SH-SY5Y (cell line): ENCODE measurements around the gene MGME1.

ENCODE experiments used
- GATA2 ChIP-seq: IDR thresholded peaks from 2 replicates; pipeline ENCODE4 v1.6.1; 2011; ENCODE audit warnings: mild to moderate bottlenecking, low read depth, low read length
- GATA3 ChIP-seq: IDR thresholded peaks from 2 replicates; pipeline ENCODE4 v1.6.1; 2011; ENCODE audit warnings: low read depth, mild to moderate bottlenecking, low read length, moderate library complexity

The MGME1 gene

DNA sequence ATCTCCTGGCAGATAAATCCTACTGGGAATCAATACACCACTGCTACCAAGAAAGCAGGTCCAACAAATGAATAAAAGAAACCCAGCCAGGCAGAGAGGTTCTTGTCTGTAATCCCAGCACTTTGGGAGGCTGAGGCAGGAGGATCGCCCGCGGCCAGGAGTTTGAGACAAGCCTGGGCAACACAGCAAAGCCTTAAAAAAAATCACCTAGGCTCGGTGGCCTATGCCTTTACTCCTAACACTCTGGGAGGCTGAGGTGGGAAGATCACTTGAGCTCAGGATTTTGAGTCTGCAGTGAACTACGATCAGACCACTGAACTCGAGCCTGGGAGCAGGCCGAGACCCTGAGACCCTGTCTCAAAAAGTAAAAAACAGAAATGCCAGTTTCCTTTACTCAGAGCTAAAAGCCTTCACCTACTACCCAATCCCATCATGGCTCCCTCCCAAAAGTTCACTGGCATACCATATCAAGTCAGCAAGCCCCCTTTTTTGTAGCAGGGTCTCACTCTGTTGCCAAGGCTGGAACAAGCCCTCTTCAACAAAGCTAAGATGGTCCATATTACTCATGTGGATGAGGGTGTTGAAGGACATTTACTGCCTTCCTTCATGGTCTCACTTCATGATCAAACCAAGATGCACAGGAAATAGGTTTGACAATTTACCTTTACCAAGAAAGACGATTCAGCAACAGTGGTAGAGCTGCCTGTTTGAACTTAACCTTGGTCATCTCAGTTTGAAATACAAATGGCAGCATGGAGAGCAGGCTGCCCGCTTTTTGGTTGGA, 5.5 kb upstream of the MGME1 start:
- TF ChIP-seq GATA2 (no peak), GATA3 (no peak)

DNA sequence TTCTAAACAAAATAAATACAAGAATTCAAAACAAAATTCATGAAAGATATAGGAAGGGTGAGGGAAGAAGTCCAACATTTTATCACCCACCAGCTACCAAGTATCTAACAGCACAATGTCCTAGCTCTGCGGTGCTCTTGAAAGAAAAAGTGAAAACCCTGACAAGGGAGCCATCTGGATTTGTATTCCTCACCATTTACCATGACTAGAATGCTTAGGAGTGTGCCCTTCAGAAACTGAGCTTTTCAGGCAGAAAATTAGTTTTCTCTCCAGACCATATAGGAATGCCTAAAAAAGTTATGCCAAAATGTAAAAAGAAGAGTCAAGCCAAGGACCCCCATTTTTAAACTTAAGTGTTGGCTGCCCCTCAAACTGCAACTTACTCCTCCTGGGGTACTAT, 4.7 kb upstream of the MGME1 start:
- TF ChIP-seq GATA3 = no peak
- TF ChIP-seq GATA2 = no peak

DNA sequence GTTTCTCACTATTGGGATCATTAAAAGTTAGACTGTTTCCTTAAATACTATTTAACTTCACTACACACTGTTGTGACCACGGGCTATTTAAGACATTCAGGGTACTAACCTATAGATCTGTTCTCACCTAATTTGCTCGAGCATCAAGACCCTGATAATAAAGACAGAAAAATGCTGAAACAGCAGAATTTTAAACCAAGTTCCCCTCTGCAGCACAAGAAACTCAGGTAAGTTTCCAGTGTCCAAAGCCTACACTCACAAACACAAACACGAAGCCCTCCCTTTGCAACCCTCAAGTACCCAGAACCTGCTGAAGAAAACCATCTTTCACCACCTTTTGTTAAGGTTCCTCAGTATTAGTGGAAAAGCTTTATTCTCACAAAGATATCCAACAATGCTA, 4.2 kb upstream of the MGME1 start:
- no peak for TF ChIP-seq GATA3
- no peak for TF ChIP-seq GATA2

DNA sequence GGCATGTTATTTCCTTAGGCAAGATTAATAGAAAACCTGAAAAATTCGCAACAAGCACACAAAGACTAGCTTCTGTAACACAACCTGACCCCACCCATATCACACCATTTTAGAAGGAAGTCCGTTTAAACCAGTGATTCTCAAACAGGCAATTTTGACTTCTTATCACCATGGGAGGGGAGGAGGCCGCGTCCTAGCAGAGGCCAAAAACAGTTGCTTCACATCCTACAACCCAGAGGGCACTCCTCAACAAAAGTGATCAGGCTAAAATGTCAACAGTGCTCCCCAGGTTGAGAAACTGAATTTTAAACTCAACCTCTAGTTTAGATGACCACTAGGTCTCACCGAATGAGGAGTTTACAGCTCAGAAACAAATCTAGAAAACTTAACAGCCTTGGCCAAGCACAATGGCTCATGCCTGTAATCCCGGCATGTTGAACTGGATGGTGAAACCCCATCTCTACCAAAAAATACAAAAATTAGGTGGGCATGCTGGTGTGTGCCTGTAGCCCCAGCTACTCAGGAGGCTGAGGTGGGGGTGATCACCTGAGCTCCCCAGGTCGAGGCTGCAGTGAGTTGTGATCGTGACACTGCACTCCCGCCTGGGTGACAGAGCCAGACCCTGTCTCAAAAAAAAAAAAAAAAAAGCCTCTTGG, 3.6 kb upstream of the MGME1 start:
- TF ChIP-seq GATA2 = no peak
- TF ChIP-seq GATA3 = no peak

DNA sequence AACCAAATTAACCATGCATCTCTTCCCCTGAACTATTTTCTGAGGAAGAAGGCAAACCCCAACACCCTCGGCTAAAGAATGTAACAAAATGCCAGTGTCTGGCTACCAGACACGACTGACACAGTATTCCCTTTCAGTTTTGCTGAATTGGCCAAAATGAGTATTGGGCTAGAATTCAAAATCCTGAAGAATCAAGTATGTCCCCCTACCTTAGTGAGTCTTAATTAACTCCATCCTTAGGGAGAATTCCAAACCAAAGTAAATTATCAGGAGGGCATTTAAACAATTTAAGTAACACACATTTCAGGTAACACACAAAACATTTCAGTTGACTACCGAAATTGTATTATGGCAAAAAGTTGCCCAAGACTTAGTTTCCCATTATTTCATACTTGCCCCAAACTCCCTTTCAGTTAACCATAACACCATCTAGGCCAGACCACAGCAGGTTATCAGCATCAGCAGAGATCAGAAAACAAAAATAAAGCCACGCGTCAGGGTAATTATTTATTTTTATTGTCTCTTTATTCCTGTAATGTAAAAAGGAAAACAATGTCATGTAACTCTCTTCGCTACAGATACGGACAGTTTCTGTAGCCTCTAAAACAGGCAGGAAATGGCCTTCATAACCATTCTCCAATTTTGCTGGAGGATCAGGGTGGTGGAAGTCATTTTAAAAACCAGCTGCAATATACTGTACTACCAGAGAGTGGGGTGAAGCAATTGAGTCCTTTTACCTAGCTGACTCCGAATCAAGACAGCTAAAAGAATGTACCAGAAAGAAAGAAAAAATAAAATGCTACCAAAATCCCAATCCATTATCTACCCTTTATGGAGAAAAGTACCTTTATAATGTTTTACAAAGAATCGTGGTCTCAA, 2.1 kb upstream of the MGME1 start:
- TF ChIP-seq GATA3 (no peak), GATA2 (no peak)

DNA sequence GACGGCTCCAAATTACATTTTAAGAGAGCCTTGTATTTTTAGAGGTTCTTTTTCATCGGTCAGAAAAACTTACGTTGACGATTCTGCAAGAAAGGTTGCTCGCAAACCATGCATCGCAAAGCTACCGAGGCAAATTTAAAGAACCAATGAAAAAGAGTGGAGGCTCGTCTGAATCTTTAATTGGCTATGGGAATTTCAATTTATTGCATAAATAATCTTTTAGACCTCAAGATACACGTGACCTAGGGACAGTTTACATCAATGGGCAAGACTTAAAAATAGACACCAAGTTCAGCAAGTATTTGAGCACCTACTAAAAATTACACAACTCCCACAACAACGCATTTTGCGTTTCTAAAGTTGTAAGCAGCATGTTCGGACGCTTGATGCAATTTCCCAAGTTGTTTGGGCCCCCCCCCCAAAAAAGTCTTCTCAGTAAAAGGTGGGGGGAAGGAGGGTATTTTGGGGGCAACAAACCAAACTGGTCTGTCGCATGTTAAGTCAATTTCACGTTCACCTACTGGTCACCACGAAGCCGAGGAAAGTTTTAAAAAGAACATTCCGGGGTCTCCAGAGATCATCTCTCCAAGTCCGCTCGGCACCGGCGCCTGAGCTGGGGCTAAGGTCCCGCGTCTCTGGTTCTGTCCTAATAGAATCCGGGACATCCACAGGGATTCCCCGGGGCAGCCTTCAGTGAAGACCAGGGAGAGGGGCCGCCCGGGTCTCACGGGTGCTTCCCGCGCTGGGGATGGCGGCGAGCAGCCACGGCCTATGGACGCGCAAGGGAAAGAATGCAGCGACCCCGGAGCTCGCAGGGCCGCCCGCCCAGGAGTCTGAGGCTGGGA, 1.1 kb upstream of the MGME1 start:
- no peak for TF ChIP-seq GATA2
- no peak for TF ChIP-seq GATA3

DNA sequence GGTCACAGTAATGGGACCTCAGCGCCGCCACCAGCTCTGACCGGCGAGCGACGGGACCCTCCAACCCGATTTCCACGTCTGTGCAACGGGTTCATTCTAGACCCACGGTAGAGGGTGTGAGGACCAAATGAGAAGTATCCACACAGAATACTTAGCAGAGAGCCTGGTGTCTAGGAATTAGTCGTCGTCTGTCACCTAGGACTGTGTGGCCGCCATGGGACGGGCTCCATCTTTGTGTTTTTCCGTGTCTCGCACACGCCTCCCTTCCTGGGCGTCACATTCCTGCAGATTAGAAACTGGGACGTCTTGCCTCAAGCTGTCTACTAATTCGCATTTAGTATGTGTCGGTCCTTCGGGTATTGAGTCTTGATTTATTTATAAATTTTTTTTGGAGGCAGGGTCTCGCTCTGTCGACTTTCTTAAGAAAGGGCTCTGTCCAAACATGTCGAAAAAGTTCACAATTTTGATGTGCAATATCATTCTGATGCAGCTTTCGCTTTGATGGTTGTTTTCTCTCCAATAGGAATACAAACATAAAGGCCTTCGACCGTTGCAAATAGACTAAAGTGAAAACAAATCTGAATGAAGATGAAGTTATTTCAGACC, 563 bp downstream of the MGME1 start:
- TF ChIP-seq GATA2 (no peak), GATA3 (no peak)

DNA sequence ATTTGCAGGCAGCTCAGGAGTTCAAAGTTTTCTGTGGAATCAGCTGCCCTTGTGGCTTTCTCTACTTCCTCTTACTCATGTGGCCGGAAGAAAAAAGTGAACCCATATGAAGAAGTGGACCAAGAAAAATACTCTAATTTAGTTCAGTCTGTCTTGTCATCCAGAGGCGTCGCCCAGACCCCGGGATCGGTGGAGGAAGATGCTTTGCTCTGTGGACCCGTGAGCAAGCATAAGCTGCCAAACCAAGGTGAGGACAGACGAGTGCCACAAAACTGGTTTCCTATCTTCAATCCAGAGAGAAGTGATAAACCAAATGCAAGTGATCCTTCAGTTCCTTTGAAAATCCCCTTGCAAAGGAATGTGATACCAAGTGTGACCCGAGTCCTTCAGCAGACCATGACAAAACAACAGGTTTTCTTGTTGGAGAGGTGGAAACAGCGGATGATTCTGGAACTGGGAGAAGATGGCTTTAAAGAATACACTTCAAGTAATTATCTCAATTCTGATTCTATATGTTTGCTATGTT, 1.1 kb downstream of the MGME1 start:
- TF ChIP-seq GATA2 (no peak), GATA3 (no peak)

DNA sequence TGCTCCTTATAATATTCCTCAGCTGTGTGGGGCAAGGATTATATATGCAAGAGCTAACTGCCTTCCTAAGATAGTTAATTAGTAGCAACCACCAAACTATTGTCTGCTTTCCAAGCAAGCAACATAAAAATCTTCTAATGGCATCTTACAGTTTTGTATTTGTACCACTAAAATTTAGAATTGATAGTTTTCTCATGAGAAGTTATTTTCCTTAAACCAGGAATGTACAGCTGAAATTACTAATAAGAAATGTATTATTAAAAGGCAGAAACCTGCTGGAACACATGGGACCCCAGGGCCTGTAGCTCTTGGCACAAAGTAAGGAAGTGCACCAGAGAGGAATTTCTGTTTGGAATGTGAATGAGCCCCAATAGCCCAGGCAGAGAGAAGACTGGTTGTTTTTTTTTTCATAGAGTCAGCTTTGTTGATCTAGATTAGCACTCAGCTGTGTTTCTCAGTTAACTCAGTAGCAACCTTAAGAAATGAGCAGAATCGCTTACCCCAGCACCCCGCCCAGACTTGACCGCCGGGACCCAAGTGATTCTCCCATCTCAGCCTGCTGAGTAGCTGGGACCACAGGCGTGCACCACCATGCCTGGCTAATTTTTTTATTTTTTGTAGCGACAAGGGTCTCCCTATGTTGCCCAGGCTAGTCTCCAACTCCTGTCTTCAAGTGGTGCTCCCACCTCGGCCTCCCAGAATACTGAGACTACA, 2.6 kb downstream of the MGME1 start:
- no peak for TF ChIP-seq GATA3
- no peak for TF ChIP-seq GATA2

DNA sequence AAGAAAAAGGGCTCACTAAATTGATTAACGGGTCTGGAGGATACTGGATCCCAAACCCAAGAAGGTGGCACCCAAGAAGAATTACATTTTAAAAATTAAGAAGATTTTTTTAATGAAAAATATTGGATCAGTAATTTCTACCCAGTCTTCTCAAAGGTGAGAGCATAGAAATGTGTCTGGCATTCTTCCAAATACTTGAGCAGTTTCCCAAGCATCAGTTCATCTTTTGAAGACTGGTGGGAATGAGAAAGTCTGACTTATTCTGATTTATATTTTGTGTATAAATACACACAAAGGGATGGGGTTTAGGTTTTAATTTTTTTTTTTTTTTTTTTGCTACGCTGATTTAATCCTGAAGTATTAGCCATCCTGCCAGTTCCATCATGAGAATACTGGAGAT, 3.3 kb downstream of the MGME1 start:
- TF ChIP-seq GATA2 = no peak
- no peak for TF ChIP-seq GATA3

DNA sequence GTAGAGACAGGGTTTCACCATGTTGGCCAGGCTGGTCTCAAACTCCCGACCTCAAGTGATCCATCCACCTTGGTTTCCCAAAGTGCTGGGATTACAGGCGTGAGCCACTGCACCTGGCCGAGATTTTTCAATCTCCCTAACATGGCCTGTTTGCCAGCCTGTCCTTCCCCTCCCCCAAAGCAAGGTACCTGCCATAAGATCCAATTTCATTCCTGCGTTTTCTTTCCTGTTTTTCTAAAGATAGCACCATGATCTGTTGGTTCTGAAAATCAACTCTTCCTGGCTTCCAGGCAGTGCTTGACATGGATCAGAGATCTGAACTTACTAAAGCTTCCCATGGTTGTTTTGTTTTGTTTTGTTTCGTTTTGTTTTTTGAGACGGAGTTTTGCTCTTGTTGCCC, 7.5 kb downstream of the MGME1 start:
- no peak for TF ChIP-seq GATA2
- TF ChIP-seq GATA3 = no peak

DNA sequence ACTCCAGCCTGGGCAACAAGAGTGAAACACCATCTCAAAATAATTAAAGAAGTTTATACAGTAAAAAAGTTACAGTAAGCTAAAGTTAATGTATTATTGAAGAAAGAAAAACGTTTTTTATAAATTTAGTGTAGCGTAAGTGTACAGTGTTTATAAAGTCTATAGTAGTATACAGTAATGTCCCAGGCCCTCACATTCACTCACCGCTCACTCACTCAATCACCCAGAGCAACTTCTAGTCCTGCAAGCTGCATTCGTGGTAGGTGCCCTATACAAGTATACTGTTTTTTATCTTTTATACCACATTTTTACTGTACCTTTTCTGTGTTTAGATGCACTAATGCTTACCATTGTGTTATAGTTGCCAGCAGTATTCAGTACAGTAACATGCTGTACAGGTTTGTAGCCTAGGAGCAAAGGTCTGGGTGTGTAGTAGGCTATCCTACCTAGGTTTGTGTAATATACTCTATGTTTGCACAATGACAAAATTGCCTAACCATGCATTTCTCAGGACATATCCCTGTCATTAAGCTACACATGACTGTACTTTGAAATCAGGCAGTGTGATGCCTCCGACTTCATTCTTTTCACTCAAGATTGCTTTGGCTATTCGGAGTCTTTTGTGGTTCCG, 16.7 kb downstream of the MGME1 start:
- no peak for TF ChIP-seq GATA3
- TF ChIP-seq GATA2 = no peak
